ENCODE data around the gene LSM3. TPM values are rescaled to one million over a fixed set of nuclear protein-coding genes. Genes with fewer than 3 reads are reported as not detected.

Gene LSM3
- total and polyA plus RNA-seq, 9 of the 15 experiments (the other 6 are each of a cell fraction or from before 2014, with no cell fraction given), result 33.8 to 203 (median 61.2) TPM

DNA sequence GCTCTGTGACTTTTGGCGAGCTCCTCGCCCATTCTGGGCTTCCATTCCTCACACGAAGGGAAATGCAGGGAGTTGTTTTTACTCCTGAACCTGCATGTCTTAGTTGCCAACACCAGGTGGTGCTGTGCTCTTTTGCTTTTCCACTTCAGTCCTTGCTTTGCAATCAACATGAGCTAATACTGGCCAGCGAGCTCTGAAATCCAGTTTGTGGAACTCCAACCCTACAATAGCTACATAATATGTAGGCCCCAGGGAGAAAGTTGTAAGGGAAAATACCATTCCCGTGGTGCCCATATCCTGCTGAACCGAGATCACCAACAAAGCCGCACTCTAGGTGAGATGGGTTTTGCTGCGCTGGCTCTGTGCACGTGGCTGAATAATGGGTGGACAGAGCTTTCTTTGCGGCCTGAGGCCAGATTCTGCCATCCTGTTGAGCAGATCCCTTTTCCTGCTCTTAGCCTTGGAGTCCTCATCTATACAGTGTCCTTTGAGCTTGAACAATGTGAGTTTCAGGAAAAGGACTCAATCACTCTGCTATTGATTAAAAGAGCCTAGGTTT is 25.0 kb downstream of the LSM3 start (continued):
- TF ChIP-seq, protein P1, sequence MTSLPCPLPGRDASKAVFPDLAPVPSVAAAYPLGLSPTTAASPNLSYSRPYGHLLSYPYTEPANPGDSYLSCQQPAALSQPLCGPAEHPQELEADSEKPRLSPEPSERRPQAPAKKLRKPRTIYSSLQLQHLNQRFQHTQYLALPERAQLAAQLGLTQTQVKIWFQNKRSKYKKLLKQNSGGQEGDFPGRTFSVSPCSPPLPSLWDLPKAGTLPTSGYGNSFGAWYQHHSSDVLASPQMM (CRISPR knock-in tag; IDR thresholded peaks at IDR 0.05), result no peak
- TF ChIP-seq CCNT2 (IDR thresholded peaks at IDR 0.05; ENCODE audit: borderline replicate concordance, extremely low read depth, insufficient read length, low read depth, low read length) (no peak), ZSCAN32 (CRISPR knock-in tag; IDR thresholded peaks at IDR 0.05) (no peak), ARNT (IDR thresholded peaks at IDR 0.05) (peak in 1 of 2 experiments; percentile 78; a peak in 1 of 4 replicates), CBX3 (IDR thresholded peaks at IDR 0.05; ENCODE audit: borderline replicate concordance in 1 of 2, low read length in 2 of 2) (peak in 1 of 2 experiments; percentile 60; a peak in 1 of 3 replicates), HOXB6 (CRISPR knock-in tag; IDR thresholded peaks at IDR 0.05; ENCODE audit: borderline replicate concordance) (0 out of 2 replicates have a peak, but pooled peaks have one; percentile 72), PML (IDR thresholded peaks at IDR 0.05; ENCODE audit: low read length) (peak; percentile 42; the same call in 1 of the 2 replicates), BHLHE40 (IDR thresholded peaks at IDR 0.05; ENCODE audit: low read length) (0 out of 2 replicates have a peak, but pooled peaks have one; percentile 17), MTA3 (IDR thresholded peaks at IDR 0.05; ENCODE audit: borderline replicate concordance) (0 out of 2 replicates have a peak, but pooled peaks have one; percentile 58), NFE2L1 (tag; IDR thresholded peaks at IDR 0.05; ENCODE audit: borderline replicate concordance, low read depth) (peak; percentile 8; the same call in 1 of the 2 replicates), MCM2 (IDR thresholded peaks at IDR 0.05; ENCODE audit: low read depth) (no peak)
- TF ChIP-seq, protein P2, sequence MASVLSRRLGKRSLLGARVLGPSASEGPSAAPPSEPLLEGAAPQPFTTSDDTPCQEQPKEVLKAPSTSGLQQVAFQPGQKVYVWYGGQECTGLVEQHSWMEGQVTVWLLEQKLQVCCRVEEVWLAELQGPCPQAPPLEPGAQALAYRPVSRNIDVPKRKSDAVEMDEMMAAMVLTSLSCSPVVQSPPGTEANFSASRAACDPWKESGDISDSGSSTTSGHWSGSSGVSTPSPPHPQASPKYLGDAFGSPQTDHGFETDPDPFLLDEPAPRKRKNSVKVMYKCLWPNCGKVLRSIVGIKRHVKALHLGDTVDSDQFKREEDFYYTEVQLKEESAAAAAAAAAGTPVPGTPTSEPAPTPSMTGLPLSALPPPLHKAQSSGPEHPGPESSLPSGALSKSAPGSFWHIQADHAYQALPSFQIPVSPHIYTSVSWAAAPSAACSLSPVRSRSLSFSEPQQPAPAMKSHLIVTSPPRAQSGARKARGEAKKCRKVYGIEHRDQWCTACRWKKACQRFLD (CRISPR knock-in tag; IDR thresholded peaks at IDR 0.05), result peak; percentile 94; the same call in 1 of the 2 replicates
- TF ChIP-seq, protein P3, sequence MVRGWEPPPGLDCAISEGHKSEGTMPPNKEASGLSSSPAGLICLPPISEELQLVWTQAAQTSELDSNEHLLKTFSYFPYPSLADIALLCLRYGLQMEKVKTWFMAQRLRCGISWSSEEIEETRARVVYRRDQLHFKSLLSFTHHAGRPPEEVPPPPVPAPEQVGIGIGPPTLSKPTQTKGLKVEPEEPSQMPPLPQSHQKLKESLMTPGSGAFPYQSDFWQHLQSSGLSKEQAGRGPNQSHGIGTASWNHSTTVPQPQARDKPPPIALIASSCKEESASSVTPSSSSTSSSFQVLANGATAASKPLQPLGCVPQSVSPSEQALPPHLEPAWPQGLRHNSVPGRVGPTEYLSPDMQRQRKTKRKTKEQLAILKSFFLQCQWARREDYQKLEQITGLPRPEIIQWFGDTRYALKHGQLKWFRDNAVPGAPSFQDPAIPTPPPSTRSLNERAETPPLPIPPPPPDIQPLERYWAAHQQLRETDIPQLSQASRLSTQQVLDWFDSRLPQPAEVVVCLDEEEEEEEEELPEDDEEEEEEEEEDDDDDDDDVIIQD (CRISPR knock-in tag; IDR thresholded peaks at IDR 0.05), result no peak

All from K562 (cell line).